Chondrocyte (in vitro differentiated cells): ENCODE results near the gene SLC13A2. TPM values are rescaled to one million over a fixed set of nuclear protein-coding genes. Genes with fewer than 3 reads are reported as not detected.

Experiments used
- DNase-seq: peaks from one replicate; pipeline ENCODE4 v3.0.0; 2021; ENCODE audit warnings: mixed read lengths, low spot score
- H3K27ac Mint-ChIP-seq: one replicate; pipeline ENCODE4 v1.8.0; 2021; ENCODE audit warnings: mild to moderate bottlenecking, moderate library complexity, mixed read lengths; ENCODE audit not compliant: unreplicated experiment
- H3K27me3 Mint-ChIP-seq: 2 replicates; pipeline ENCODE4 v1.8.0; 2021; ENCODE audit warnings: low read depth, mixed read lengths
- H3K36me3 Mint-ChIP-seq: 2 replicates; pipeline ENCODE4 v1.8.0; 2021; ENCODE audit warnings: low read depth, mixed read lengths
- H3K4me1 Mint-ChIP-seq: 2 replicates; pipeline ENCODE4 v1.8.0; 2021; ENCODE audit warnings: low read depth, mild to moderate bottlenecking, mixed read lengths
- H3K4me3 Mint-ChIP-seq: one replicate; pipeline ENCODE4 v1.8.0; 2021; ENCODE audit warnings: mild to moderate bottlenecking, moderate library complexity, mixed read lengths; ENCODE audit not compliant: unreplicated experiment
- H3K9me3 Mint-ChIP-seq: 2 replicates; pipeline ENCODE4 v1.8.0; 2021; ENCODE audit warnings: low read depth, mixed read lengths
- CTCF ChIP-seq: fragments of 200-600 bp; sonication (generic); IDR thresholded peaks from 2 replicates; pipeline ENCODE4 v1.5.0; 2021; ENCODE audit warnings: antibody characterized with exemption, mild to moderate bottlenecking, moderate library complexity
- total RNA-seq: library from RNA; stranded (reverse); gene quantifications from 3 replicates; pipeline ENCODE4 v1.2.1, GENCODE V29; 2021

SLC13A2 gene
- total RNA-seq, 1 donor from 2014 or later = not detected

- Mint-ChIP-seq H3K4me1 (no peaks in the 10 kb centered on the region), H3K27me3 (peaks cover 60% of the 10 kb centered on the region), H3K4me3 (no peak overlapping the region), H3K36me3 (no peaks in the 10 kb centered on the region), H3K27ac (no peak overlapping the region), H3K9me3 (no peaks in the 10 kb centered on the region)
- no peak for TF ChIP-seq CTCF
- DNase-seq = no peak
Measured at GRCh38 chr17:28468781-28469180, 4.7 kb upstream of the SLC13A2 start.

GRCh38 chr17:28469376-28469775 lies 4.1 kb upstream of the SLC13A2 start:
- H3K4me3 Mint-ChIP-seq = no peak overlapping the region
- peak; percentile 21 for DNase-seq
- TF ChIP-seq CTCF = no peak
- H3K9me3 Mint-ChIP-seq = no peaks in the 10 kb centered on the region
- H3K27ac Mint-ChIP-seq = no peak overlapping the region
- peaks cover 63% of the 10 kb centered on the region for H3K27me3 Mint-ChIP-seq
- no peaks in the 10 kb centered on the region for H3K36me3 Mint-ChIP-seq
- H3K4me1 Mint-ChIP-seq = no peaks in the 10 kb centered on the region

GRCh38 chr17:28470266-28470913 lies 3.1 kb upstream of the SLC13A2 start:
- Mint-ChIP-seq H3K36me3 (no peaks in the 10 kb centered on the region), H3K4me3 (no peak overlapping the region), H3K9me3 (no peaks in the 10 kb centered on the region), H3K27ac (no peak overlapping the region), H3K4me1 (no peaks in the 10 kb centered on the region), H3K27me3 (peaks cover 63% of the 10 kb centered on the region)
- peak; percentile 58 for DNase-seq
- no peak for TF ChIP-seq CTCF

- no peak overlapping the region for H3K27ac Mint-ChIP-seq
- TF ChIP-seq CTCF = no peak
- no peaks in the 10 kb centered on the region for H3K9me3 Mint-ChIP-seq
- H3K4me3 Mint-ChIP-seq = no peak overlapping the region
- H3K36me3 Mint-ChIP-seq = no peaks in the 10 kb centered on the region
- DNase-seq = peak; percentile 19
- H3K4me1 Mint-ChIP-seq = no peaks in the 10 kb centered on the region
- H3K27me3 Mint-ChIP-seq = peaks cover 62% of the 10 kb centered on the region
Measured at GRCh38 chr17:28470914-28471366, 2.5 kb upstream of the SLC13A2 start.

GRCh38 chr17:28471531-28472342 lies 1.7 kb upstream of the SLC13A2 start:
- peaks cover 62% of the 10 kb centered on the region for H3K27me3 Mint-ChIP-seq

More at GRCh38 chr17:28471531-28472342, 1.7 kb upstream of the SLC13A2 start:
- no peaks in the 10 kb centered on the region for H3K36me3 Mint-ChIP-seq
- H3K4me1 Mint-ChIP-seq = no peaks in the 10 kb centered on the region
- TF ChIP-seq CTCF = no peak
- H3K4me3 Mint-ChIP-seq = no peak overlapping the region
- no peak overlapping the region for H3K27ac Mint-ChIP-seq
- DNase-seq = peak; percentile 63
- H3K9me3 Mint-ChIP-seq = no peaks in the 10 kb centered on the region
